Adrenal gland (tissue), 5 donors: ENCODE results near the gene BBOX1.

Experiments
- POLR2A ChIP-seq, 2 donors: fragments of 450-650 bp; IDR thresholded peaks; one replicate each; pipeline ENCODE4 v1.6.1; 2017; ENCODE audit warnings: antibody characterized with exemption in 2 of 2, mild to moderate bottlenecking in 2 of 2, moderate library complexity in 1 of 2
- TF ChIP-seq, protein P1 (sequence below), 6 experiments: fragments of 450-650 bp in 4 of 6; fragments of 200-600 bp in 2 of 6; sonication (generic) in 1 of 6; IDR thresholded peaks; 1 replicate in 5 of 6; 2 replicates in 1 of 6; pipeline versions ENCODE4 v1.5.1 to v1.8.0; 2016 to 2021; ENCODE audit warnings: antibody characterized with exemption in 6 of 6, mild to moderate bottlenecking in 2 of 6, moderate library complexity in 1 of 6
- donor health status: DM: no; HTN: no; CAD: no.

DNA sequence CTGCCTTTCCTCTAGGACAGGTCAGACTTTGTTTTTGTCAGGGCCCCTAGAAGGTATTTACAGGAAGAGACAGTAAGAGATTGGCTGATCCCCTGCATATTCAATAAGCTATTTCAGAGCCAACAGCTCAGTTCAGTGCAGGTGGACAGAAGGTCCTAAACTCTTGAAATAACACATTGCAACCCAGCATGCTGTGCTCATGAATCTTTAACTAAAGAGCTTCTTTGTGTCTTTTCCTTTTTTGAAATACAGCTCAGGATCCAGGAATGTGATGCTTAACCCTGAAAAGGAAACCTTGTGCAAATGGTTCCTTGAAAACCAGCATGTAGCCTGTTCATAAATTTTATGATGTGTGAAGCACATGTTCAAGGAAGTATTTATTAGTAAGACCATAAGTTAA is 43.9 kb downstream of the BBOX1 start:
- TF ChIP-seq POLR2A (IDR thresholded peaks at IDR 0.05): no peak
- TF ChIP-seq, protein P1, sequence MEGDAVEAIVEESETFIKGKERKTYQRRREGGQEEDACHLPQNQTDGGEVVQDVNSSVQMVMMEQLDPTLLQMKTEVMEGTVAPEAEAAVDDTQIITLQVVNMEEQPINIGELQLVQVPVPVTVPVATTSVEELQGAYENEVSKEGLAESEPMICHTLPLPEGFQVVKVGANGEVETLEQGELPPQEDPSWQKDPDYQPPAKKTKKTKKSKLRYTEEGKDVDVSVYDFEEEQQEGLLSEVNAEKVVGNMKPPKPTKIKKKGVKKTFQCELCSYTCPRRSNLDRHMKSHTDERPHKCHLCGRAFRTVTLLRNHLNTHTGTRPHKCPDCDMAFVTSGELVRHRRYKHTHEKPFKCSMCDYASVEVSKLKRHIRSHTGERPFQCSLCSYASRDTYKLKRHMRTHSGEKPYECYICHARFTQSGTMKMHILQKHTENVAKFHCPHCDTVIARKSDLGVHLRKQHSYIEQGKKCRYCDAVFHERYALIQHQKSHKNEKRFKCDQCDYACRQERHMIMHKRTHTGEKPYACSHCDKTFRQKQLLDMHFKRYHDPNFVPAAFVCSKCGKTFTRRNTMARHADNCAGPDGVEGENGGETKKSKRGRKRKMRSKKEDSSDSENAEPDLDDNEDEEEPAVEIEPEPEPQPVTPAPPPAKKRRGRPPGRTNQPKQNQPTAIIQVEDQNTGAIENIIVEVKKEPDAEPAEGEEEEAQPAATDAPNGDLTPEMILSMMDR (IDR thresholded peaks at IDR 0.05): no peak
